Measurements from ENCODE around the gene S100Z. TPM values are rescaled to one million over a fixed set of nuclear protein-coding genes. Genes with fewer than 3 reads are reported as not detected.

The S100Z gene
- total and polyA plus RNA-seq, 10 of the 15 experiments (the other 5 are each of a cell fraction or from before 2014, with no cell fraction given), result 0.12 to 0.51 (median 0.30) TPM; not detected in 2

GRCh38 chr5:76942581-76942980, 92.8 kb downstream of the S100Z start:
- Histone ChIP-seq H3K9me3 (replicated peaks; ENCODE audit: control insufficient read depth, insufficient read depth, low read length) (peaks cover 2% of the 10 kb centered on the region; the same call in 1 of the 3 replicates), H3K27me3 (replicated peaks in 1 of 2; ENCODE audit: control insufficient read depth in 2 of 2, insufficient read depth in 2 of 2, low read length in 1 of 2) (no peaks in the 10 kb centered on the region), H3K27ac (ENCODE audit: control insufficient read depth, insufficient read depth) (no peak overlapping the region), H3K4me3 (no peak overlapping the region), H4K20me1 (ENCODE audit: control insufficient read depth, insufficient read depth) (no peaks in the 10 kb centered on the region), H3K9ac (ENCODE audit: control insufficient read depth, insufficient read depth, low read length) (no peak overlapping the region), H3K4me1 (ENCODE audit: control insufficient read depth, insufficient read depth, low read length) (peaks cover 5% of the 10 kb centered on the region), H3K79me2 (ENCODE audit: control insufficient read depth, insufficient read depth, low read length) (no peaks in the 10 kb centered on the region), H3K4me2 (ENCODE audit: control insufficient read depth, insufficient read depth) (no peak overlapping the region), H2AFZ (ENCODE audit: control insufficient read depth, low read depth, low read length) (no peak overlapping the region), H3K36me3 (ENCODE audit: control insufficient read depth in 2 of 2, insufficient read depth in 2 of 2, low read length in 1 of 2) (no peaks in the 10 kb centered on the region)
- ChIA-PET SMC1A (ENCODE audit: uncharacterized antibody, unreplicated experiment) (interaction anchor here (0.9 kb wide), 2 partner anchors 11 to 14 kb away, joined by 3 read pairs; no protein-coding TSS in a partner anchor), CTCF (no interaction called here), POLR2A (no interaction called here), RAD21 (ENCODE audit: unreplicated experiment) (no interaction called here)
- intact Hi-C loops (cut with micrococcal nuclease; ENCODE audit: unreplicated experiment) (no loop called here), in situ Hi-C loops (cut with MboI) (no loop called here)
- no peak for TF ChIP-seq MTA2 (IDR thresholded peaks at IDR 0.05; ENCODE audit: low read depth)
- TF ChIP-seq STAT3 (IDR thresholded peaks at IDR 0.05; ENCODE audit: low read depth, low read length), result no peak
- TF ChIP-seq ZNF274 (IDR thresholded peaks at IDR 0.05; ENCODE audit: insufficient read depth, insufficient read length), result no peak
- TF ChIP-seq IKZF2 (IDR thresholded peaks at IDR 0.05), result no peak
- no peak for TF ChIP-seq CTCF (IDR thresholded peaks at IDR 0.05 in 2 of 3, conservative IDR thresholded peaks at IDR 0.05 in 1 of 3; ENCODE audit: control insufficient read depth in 2 of 3, extremely low read depth in 1 of 3, insufficient read depth in 1 of 3, low read depth in 3 of 3, low read length in 3 of 3)
- TF ChIP-seq ESRRA (IDR thresholded peaks at IDR 0.05; ENCODE audit: low read length), result no peak
- no peak for TF ChIP-seq ZBTB33 (IDR thresholded peaks at IDR 0.05)
- TF ChIP-seq ZNF622 (IDR thresholded peaks at IDR 0.05), result no peak
- TF ChIP-seq RB1 (IDR thresholded peaks at IDR 0.05; ENCODE audit: borderline replicate concordance), result no peak
- no peak for TF ChIP-seq CHD2 (IDR thresholded peaks at IDR 0.05; ENCODE audit: borderline replicate concordance, low read depth, low read length)
- no peak for TF ChIP-seq SMC3 (IDR thresholded peaks at IDR 0.05; ENCODE audit: borderline replicate concordance, low read length)
- ATAC-seq, result no peak
- WGBS (ENCODE audit: insufficient coverage, insufficient replicate concordance, low lambda C conversion rate, missing lambda C conversion rate), result 4% methylated on average over 1 of the region's 1 CpG
- no peak for DNase-seq (ENCODE audit: low read depth, low spot score)
- no TSS peak for BruUV-seq (replicated peaks)
- no peak for FAIRE-seq
